CD4-positive, alpha-beta T cell treated with Interleukin-1 beta for 1 hour (primary cell): Measurements from ENCODE around the gene KRT80.
A peak's percentile ranks its signal among the peaks of the same experiment; 100 is the strongest.

ENCODE experiments used
- DNase-seq, 2 donors: peaks; one replicate each; pipeline ENCODE4 v3.0.0-alpha.2; 2020 to 2022

Gene KRT80

GRCh38 chr12:52210925-52211650 lies 19.3 kb upstream of the KRT80 start:
- DNase-seq: no peak

- no peak for DNase-seq
Observed at GRCh38 chr12:52210186-52210924, 18.5 kb upstream of the KRT80 start.

GRCh38 chr12:52209321-52209720 lies 17.5 kb upstream of the KRT80 start:
- DNase-seq: no peak

GRCh38 chr12:52208424-52209165 lies 16.8 kb upstream of the KRT80 start:
- no peak for DNase-seq

GRCh38 chr12:52207895-52208294 lies 16.1 kb upstream of the KRT80 start:
- DNase-seq: no peak

- DNase-seq: no peak
Observed at GRCh38 chr12:52207106-52207505, 15.3 kb upstream of the KRT80 start.

- DNase-seq: no peak
Observed at GRCh38 chr12:52206304-52207040, 14.7 kb upstream of the KRT80 start.

- no peak for DNase-seq
Observed at GRCh38 chr12:52205612-52206303, 13.9 kb upstream of the KRT80 start.

GRCh38 chr12:52204931-52205505 lies 13.2 kb upstream of the KRT80 start:
- DNase-seq: no peak

GRCh38 chr12:52204095-52204930 lies 12.5 kb upstream of the KRT80 start:
- DNase-seq: no peak

GRCh38 chr12:52203079-52203921 lies 11.5 kb upstream of the KRT80 start:
- DNase-seq: peak; percentile 26 to 82

GRCh38 chr12:52202361-52203078 lies 10.7 kb upstream of the KRT80 start:
- DNase-seq: no peak

GRCh38 chr12:52201451-52201839 lies 9.6 kb upstream of the KRT80 start:
- no peak for DNase-seq

- DNase-seq: no peak
Observed at GRCh38 chr12:52200781-52201450, 9.1 kb upstream of the KRT80 start.

- DNase-seq: no peak
Observed at GRCh38 chr12:52200086-52200780, 8.4 kb upstream of the KRT80 start.

- no peak for DNase-seq
Observed at GRCh38 chr12:52199294-52199919, 7.6 kb upstream of the KRT80 start.

GRCh38 chr12:52198454-52199215 lies 6.8 kb upstream of the KRT80 start:
- peak in 1 of 2 donors; percentile 19 for DNase-seq
